Liver (tissue), 3 donors: ENCODE measurements around the gene MRPL51.

ENCODE experiments used
- EGR1 ChIP-seq, 2 donors: IDR thresholded peaks; 2 replicates each; pipeline ENCODE4 v1.6.1; 2016 to 2018; ENCODE audit warnings: antibody characterized with exemption in 2 of 2, low read depth in 2 of 2
- HNF4A ChIP-seq, 2 donors: conservative IDR thresholded peaks; 2 replicates each; pipeline ENCODE4 v1.6.1; 2016; ENCODE audit warnings: antibody characterized with exemption in 2 of 2, mild to moderate bottlenecking in 2 of 2
- JUND ChIP-seq, 2 donors: IDR thresholded peaks; 2 replicates each; pipeline ENCODE4 v1.6.1; 2016; ENCODE audit warnings: antibody characterized with exemption in 2 of 2
- RAD21 ChIP-seq, 2 donors: IDR thresholded peaks; 2 replicates each; pipeline ENCODE4 v1.6.1; 2016; ENCODE audit warnings: antibody characterized with exemption in 2 of 2, mild to moderate bottlenecking in 2 of 2
- SP1 ChIP-seq: IDR thresholded peaks from 2 replicates; pipeline ENCODE4 v1.6.1; 2018; ENCODE audit warnings: antibody characterized with exemption, mild to moderate bottlenecking
- YY1 ChIP-seq: IDR thresholded peaks from 2 replicates; pipeline ENCODE4 v1.6.1; 2016; ENCODE audit warnings: antibody characterized with exemption, mild to moderate bottlenecking
- TF ChIP-seq, protein P1 (sequence below): IDR thresholded peaks from 2 replicates; pipeline ENCODE4 v1.6.1; 2016; ENCODE audit warnings: antibody characterized with exemption, mild to moderate bottlenecking
- TF ChIP-seq, protein P2 (sequence below): fragments of 150-350 bp; IDR thresholded peaks from 2 replicates; pipeline ENCODE4 v1.5.1; 2017; ENCODE audit warnings: improper control_type of control experiment, low read depth, low read length; ENCODE audit not compliant: missing input control
- TF ChIP-seq, protein P3 (sequence below): IDR thresholded peaks from 2 replicates; pipeline ENCODE4 v1.6.1; 2016; ENCODE audit warnings: antibody characterized with exemption
- TF ChIP-seq, protein P4 (sequence below): IDR thresholded peaks from 2 replicates; pipeline ENCODE4 v1.6.1; 2016; ENCODE audit warnings: antibody characterized with exemption
- donor health status: healthy.
- donor health status: healthy.

DNA sequence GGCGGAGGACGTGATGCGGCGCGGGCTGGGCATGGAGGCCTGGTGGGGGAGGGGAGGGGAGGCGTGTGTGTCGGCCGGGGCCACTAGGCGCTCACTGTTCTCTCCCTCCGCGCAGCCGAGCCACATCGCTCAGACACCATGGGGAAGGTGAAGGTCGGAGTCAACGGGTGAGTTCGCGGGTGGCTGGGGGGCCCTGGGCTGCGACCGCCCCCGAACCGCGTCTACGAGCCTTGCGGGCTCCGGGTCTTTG lies 41.6 kb upstream of the MRPL51 start:
- TF ChIP-seq, protein P1, sequence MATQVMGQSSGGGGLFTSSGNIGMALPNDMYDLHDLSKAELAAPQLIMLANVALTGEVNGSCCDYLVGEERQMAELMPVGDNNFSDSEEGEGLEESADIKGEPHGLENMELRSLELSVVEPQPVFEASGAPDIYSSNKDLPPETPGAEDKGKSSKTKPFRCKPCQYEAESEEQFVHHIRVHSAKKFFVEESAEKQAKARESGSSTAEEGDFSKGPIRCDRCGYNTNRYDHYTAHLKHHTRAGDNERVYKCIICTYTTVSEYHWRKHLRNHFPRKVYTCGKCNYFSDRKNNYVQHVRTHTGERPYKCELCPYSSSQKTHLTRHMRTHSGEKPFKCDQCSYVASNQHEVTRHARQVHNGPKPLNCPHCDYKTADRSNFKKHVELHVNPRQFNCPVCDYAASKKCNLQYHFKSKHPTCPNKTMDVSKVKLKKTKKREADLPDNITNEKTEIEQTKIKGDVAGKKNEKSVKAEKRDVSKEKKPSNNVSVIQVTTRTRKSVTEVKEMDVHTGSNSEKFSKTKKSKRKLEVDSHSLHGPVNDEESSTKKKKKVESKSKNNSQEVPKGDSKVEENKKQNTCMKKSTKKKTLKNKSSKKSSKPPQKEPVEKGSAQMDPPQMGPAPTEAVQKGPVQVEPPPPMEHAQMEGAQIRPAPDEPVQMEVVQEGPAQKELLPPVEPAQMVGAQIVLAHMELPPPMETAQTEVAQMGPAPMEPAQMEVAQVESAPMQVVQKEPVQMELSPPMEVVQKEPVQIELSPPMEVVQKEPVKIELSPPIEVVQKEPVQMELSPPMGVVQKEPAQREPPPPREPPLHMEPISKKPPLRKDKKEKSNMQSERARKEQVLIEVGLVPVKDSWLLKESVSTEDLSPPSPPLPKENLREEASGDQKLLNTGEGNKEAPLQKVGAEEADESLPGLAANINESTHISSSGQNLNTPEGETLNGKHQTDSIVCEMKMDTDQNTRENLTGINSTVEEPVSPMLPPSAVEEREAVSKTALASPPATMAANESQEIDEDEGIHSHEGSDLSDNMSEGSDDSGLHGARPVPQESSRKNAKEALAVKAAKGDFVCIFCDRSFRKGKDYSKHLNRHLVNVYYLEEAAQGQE, result no peak
- TF ChIP-seq, protein P2, sequence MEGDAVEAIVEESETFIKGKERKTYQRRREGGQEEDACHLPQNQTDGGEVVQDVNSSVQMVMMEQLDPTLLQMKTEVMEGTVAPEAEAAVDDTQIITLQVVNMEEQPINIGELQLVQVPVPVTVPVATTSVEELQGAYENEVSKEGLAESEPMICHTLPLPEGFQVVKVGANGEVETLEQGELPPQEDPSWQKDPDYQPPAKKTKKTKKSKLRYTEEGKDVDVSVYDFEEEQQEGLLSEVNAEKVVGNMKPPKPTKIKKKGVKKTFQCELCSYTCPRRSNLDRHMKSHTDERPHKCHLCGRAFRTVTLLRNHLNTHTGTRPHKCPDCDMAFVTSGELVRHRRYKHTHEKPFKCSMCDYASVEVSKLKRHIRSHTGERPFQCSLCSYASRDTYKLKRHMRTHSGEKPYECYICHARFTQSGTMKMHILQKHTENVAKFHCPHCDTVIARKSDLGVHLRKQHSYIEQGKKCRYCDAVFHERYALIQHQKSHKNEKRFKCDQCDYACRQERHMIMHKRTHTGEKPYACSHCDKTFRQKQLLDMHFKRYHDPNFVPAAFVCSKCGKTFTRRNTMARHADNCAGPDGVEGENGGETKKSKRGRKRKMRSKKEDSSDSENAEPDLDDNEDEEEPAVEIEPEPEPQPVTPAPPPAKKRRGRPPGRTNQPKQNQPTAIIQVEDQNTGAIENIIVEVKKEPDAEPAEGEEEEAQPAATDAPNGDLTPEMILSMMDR, result no peak
- no peak for TF ChIP-seq RAD21 (IDR thresholded peaks at IDR 0.05)
- TF ChIP-seq SP1, result no peak
- no peak for TF ChIP-seq YY1
- TF ChIP-seq, protein P3, sequence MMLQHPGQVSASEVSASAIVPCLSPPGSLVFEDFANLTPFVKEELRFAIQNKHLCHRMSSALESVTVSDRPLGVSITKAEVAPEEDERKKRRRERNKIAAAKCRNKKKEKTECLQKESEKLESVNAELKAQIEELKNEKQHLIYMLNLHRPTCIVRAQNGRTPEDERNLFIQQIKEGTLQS, result no peak
- no peak for TF ChIP-seq JUND (IDR thresholded peaks at IDR 0.05)
- TF ChIP-seq, protein P4, sequence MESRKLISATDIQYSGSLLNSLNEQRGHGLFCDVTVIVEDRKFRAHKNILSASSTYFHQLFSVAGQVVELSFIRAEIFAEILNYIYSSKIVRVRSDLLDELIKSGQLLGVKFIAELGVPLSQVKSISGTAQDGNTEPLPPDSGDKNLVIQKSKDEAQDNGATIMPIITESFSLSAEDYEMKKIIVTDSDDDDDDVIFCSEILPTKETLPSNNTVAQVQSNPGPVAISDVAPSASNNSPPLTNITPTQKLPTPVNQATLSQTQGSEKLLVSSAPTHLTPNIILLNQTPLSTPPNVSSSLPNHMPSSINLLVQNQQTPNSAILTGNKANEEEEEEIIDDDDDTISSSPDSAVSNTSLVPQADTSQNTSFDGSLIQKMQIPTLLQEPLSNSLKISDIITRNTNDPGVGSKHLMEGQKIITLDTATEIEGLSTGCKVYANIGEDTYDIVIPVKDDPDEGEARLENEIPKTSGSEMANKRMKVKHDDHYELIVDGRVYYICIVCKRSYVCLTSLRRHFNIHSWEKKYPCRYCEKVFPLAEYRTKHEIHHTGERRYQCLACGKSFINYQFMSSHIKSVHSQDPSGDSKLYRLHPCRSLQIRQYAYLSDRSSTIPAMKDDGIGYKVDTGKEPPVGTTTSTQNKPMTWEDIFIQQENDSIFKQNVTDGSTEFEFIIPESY, result no peak
- no peak for TF ChIP-seq HNF4A (conservative IDR thresholded peaks at IDR 0.05)
- no peak for TF ChIP-seq EGR1 (IDR thresholded peaks at IDR 0.05; ENCODE audit: low read depth in 2 of 2)
